Subcutaneous adipose tissue (tissue), 4 donors: Measurements from ENCODE around the gene CD300H. TPM values are rescaled to one million over a fixed set of nuclear protein-coding genes. Genes with fewer than 3 reads are reported as not detected.

Experiments used
- total RNA-seq, 4 donors: library from RNA; depleted of rRNA; stranded (reverse); fragments of >200 nt; gene quantifications; one replicate each; pipeline ENCODE4 v1.1.0, GENCODE V29; 2016
- TF ChIP-seq, protein P1 (sequence below): fragments of 450-650 bp; IDR thresholded peaks from one replicate; pipeline ENCODE4 v1.5.1; 2016; ENCODE audit warnings: low read depth, mild to moderate bottlenecking, control low read depth, antibody characterized with exemption, moderate library complexity

The CD300H gene
- total RNA-seq, 4 donors from 2014 or later, result not detected

DNA sequence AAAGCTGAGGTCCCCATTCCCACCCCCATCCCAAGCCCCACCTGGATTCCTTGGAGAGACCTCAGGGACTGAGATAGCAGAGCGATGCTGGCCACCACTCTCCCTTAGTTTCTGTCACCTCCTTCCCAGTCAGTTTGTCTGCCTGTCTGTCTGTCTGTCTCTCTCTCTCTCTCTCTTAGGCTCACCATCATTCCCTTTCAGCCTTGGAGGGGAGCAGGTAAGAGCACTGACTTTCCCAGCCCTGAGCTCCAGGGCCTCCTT lies 41.9 kb downstream of the CD300H start:
- TF ChIP-seq, protein P1, sequence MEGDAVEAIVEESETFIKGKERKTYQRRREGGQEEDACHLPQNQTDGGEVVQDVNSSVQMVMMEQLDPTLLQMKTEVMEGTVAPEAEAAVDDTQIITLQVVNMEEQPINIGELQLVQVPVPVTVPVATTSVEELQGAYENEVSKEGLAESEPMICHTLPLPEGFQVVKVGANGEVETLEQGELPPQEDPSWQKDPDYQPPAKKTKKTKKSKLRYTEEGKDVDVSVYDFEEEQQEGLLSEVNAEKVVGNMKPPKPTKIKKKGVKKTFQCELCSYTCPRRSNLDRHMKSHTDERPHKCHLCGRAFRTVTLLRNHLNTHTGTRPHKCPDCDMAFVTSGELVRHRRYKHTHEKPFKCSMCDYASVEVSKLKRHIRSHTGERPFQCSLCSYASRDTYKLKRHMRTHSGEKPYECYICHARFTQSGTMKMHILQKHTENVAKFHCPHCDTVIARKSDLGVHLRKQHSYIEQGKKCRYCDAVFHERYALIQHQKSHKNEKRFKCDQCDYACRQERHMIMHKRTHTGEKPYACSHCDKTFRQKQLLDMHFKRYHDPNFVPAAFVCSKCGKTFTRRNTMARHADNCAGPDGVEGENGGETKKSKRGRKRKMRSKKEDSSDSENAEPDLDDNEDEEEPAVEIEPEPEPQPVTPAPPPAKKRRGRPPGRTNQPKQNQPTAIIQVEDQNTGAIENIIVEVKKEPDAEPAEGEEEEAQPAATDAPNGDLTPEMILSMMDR, result no peak

DNA sequence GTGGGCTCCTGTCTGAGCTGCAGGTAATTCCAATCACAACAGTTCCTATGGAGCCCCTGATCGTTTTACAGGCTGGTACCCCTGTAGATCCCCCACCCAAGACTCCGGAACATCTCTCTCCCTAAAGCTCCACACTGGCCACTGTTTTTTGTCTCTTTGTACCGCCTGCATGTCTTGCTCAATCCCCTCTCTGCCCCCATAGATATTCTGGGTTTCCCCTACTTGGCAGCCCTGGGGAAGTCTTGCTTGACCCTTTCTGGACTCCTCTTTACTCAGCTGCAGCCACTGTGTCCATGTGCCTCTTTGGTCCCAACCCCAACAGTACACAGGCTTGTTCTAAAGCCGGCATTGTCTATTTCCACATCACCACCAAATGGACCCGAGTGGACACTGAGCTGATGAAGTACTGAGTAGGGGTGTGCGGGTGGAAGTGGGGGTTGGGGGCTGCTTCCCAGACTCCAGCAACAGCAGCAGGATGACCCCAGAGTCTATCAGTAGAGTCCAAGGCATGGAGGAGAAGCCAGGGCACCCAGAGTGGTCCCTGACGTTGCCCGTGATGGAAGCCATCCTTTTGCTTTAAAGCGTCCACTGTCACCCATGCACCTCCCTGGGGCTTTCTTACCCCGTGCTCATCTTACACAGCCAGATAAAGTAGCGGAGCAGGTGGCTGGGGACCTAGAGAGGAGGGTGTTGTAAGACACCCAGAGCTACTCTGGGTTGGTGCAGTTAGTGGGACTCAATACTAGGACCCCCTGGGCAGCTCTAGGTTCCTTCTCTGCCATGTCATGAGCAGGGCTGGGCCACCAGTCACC lies 42.5 kb downstream of the CD300H start:
- TF ChIP-seq, protein P1, result no peak

DNA sequence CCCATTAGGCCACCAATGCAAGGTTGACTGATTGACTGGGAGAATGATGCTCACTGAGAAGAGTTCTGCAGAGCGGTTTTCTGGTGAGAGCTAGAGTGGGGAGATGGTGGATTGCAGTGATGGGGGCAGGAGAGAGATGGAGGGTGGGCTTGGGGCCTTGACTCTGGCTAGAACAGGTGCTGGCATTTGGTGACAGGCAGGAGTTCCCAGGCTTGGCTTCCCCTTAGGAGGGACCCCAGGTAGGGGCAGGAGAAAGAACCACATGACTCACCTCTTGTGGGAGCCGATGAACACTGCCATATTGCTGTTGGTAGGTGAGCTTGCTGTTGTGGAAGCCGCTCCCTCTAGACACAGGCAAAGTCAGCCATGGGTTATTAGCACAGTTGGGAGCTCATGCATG lies 44.0 kb downstream of the CD300H start:
- TF ChIP-seq, protein P1, result no peak

DNA sequence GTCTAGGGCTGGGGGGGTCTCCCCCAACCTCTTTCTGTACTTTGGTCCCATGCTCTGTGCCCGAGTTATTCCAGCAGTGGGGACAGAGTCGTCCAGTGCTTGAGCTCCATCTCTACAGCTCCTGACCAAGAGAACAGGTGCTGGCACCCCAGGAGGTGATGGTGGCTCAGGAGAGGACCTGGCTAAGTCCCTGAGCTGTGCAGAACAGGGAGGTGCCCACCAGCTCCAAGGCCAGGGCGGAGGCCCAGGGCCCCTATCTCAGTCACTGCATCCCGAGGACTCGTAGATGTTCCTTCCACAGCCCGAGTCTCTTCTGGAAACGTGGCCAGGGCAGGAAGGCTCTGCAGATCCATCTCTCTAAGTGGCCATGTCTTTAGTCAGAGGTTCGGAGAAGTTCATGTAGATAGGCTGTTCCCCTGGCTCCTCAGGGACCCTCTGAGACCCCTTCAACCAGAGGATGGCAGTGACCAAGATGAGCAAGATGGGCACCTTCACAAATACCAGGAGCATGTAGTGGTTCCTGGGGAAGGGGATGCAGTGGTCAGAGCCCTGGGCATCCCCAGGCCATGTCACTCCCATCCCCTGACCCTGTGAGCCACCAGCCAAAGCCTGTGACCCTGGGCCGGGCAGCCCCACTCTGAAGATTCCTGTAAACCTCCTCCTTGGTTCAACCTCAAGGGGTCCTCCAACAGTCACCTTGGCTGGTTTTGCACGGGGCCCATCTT lies 44.8 kb downstream of the CD300H start:
- TF ChIP-seq, protein P1, result no peak

DNA sequence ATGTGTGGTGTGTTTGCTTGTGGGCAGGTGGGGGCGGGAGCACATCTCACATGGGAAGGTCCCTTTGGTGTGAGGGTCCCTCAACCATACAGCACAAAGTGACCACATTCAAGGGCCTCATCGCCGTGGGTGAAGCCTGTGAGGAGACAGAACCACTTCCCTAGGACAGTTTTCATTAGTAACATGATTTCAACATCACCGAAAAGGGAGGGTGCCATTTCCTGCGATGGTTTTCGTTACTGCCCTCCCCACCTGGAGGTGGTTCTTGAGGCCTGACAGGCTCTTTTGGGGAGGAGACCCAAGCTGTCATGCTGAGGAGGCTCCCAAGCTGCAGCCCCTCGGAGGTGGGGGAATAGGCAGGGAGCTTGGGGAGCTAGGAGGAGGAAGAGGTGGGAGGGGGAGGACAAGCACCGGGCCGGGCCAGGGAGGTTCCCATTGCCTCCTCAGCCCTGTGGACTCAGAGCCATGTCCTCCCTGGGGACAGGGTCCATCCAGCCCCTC lies 45.6 kb downstream of the CD300H start:
- TF ChIP-seq, protein P1, result no peak

DNA sequence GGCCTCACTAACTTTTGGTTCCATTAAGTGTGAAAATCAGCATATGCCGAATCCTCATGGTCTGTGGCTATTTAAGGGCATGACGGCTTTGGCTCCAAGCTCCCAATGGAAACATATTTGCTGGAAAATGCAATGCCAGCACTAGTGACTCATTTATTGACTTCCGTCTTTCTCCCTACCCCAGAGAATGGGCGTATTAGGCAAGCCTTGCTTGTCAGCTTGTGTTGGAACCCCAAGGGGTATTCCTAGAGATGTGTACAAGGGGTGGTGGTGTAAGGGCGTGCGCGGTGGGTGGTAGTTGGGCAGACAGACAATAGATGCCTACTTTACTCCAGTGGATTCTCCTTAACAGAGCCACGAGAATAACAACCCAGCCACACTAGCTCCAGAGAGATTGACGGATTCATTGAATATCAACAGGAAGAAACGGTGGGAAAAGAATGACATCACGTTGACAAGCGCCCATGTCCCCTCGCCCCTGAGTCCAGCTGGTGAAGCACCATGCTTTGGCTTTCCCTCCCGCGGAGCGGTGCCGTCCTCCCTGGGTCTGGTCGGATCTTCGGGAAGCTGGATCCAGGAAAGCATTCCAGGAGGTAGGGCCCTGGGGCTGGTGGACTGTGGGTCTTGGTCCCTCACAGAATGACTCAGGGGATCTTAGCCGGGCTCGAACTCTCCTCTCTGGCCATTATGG lies 46.4 kb downstream of the CD300H start:
- TF ChIP-seq, protein P1, result no peak

DNA sequence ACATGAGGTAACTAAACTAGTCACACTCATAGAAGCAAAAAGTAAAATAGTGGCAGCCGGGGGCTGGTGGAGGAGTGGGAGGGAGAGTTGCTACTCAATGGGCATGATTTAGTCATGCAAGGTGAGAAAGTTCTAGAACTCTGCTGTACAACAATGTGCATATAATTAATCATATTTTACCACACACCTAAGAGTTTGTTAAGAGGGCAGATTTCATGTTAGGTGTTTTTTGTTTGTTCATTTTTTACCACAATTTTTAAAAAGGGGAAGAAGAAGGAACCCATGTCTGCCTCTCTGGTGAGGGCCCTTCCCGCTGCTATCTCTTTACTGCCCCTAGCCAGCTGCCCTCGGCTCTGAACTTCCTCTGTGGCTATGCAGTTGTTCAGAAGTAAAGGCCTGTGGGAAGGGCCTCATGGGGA lies 47.3 kb downstream of the CD300H start:
- TF ChIP-seq, protein P1, result no peak
